ENCODE results near the gene COL10A1. TPM values are rescaled to one million over a fixed set of nuclear protein-coding genes. Genes with fewer than 3 reads are reported as not detected.
A peak's percentile ranks its signal among the peaks of the same experiment; 100 is the strongest.

Gene COL10A1
- total RNA-seq, 1 donor from 2014 or later: 0.14 TPM

GRCh38 chr6:116127771-116128493, 2.0 kb upstream of the COL10A1 start:
- no peaks in the 10 kb centered on the region for H3K9me3 Mint-ChIP-seq
- H3K4me3 Mint-ChIP-seq: no peak overlapping the region
- no peak for TF ChIP-seq CTCF (conservative IDR thresholded peaks at IDR 0.05)
- H3K4me1 Mint-ChIP-seq (ENCODE audit: unreplicated experiment): no peaks in the 10 kb centered on the region
- H3K27me3 Mint-ChIP-seq: no peaks in the 10 kb centered on the region
- DNase-seq (ENCODE audit: extremely low spot score, unreplicated experiment): no peak
- no peak overlapping the region for H3K27ac Mint-ChIP-seq
- H3K36me3 Mint-ChIP-seq: no peaks in the 10 kb centered on the region

DNA sequence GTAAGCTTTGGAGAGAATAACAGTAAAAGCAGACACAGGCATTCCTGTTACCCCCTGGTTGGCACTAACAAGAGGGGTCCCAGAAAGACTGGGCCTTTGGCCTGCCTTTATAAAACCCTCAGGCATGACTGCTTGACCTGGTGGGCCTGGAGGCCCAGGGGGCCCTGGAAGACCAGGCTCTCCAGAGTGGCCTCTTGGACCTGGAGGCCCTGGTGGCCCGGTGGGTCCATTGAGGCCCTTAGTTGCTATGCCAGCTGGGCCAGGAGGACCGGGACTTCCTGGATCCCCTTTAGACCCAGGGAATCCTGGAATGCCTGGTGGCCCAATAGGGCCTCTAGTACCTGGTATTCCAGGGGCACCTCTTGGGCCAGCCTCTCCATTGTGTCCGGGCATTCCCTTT, 5.5 kb downstream of the COL10A1 start:
- no peak overlapping the region for H3K27ac Mint-ChIP-seq
- no peaks in the 10 kb centered on the region for H3K36me3 Mint-ChIP-seq
- H3K4me1 Mint-ChIP-seq (ENCODE audit: unreplicated experiment): no peaks in the 10 kb centered on the region
- H3K4me3 Mint-ChIP-seq: no peak overlapping the region
- no peak for DNase-seq (ENCODE audit: extremely low spot score, unreplicated experiment)
- no peaks in the 10 kb centered on the region for H3K27me3 Mint-ChIP-seq
- H3K9me3 Mint-ChIP-seq: no peaks in the 10 kb centered on the region
- TF ChIP-seq CTCF (conservative IDR thresholded peaks at IDR 0.05): no peak

GRCh38 chr6:116118608-116119007, 7.3 kb downstream of the COL10A1 start:
- H3K4me3 Mint-ChIP-seq: no peak overlapping the region
- no peak for TF ChIP-seq CTCF (conservative IDR thresholded peaks at IDR 0.05)
- no peaks in the 10 kb centered on the region for H3K9me3 Mint-ChIP-seq
- H3K36me3 Mint-ChIP-seq: peaks cover 7% of the 10 kb centered on the region
- no peak for DNase-seq (ENCODE audit: extremely low spot score, unreplicated experiment)
- no peak overlapping the region for H3K27ac Mint-ChIP-seq
- no peaks in the 10 kb centered on the region for H3K27me3 Mint-ChIP-seq
- H3K4me1 Mint-ChIP-seq (ENCODE audit: unreplicated experiment): no peaks in the 10 kb centered on the region

- peak; percentile 68 for TF ChIP-seq CTCF (conservative IDR thresholded peaks at IDR 0.05)
- H3K4me1 Mint-ChIP-seq (ENCODE audit: unreplicated experiment): no peaks in the 10 kb centered on the region
- H3K27me3 Mint-ChIP-seq: no peaks in the 10 kb centered on the region
- peaks cover 18% of the 10 kb centered on the region for H3K36me3 Mint-ChIP-seq
- no peak overlapping the region for H3K4me3 Mint-ChIP-seq
- DNase-seq (ENCODE audit: extremely low spot score, unreplicated experiment): no peak
- H3K27ac Mint-ChIP-seq: no peak overlapping the region
- H3K9me3 Mint-ChIP-seq: no peaks in the 10 kb centered on the region
Measured at GRCh38 chr6:116115781-116116180, 10.2 kb downstream of the COL10A1 start.

GRCh38 chr6:116113386-116113785, 12.5 kb downstream of the COL10A1 start:
- Mint-ChIP-seq H3K9me3 (no peaks in the 10 kb centered on the region), H3K27ac (no peak overlapping the region), H3K4me1 (ENCODE audit: unreplicated experiment) (peaks cover 5% of the 10 kb centered on the region), H3K27me3 (no peaks in the 10 kb centered on the region), H3K36me3 (peaks cover 33% of the 10 kb centered on the region), H3K4me3 (no peak overlapping the region)
- TF ChIP-seq CTCF (conservative IDR thresholded peaks at IDR 0.05): no peak
- no peak for DNase-seq (ENCODE audit: extremely low spot score, unreplicated experiment)

All from type B pancreatic cell (in vitro differentiated cells).